Stimulated activated CD4-positive, alpha-beta T cell treated with anti-CD3 and anti-CD28 coated beads, Interleukin-4, amount 100 ng/mL, for 48 hours (primary cell): ENCODE results near the gene TTLL11.

Experiments
- DNase-seq, 2 donors: peaks; one replicate each; pipeline ENCODE4 v3.0.0-alpha.2; 2020; ENCODE audit warnings: low read depth in 2 of 2

Gene TTLL11

GRCh38 chr9:121975801-121976277 lies 117.3 kb downstream of the TTLL11 start:
- no peak for DNase-seq

DNA sequence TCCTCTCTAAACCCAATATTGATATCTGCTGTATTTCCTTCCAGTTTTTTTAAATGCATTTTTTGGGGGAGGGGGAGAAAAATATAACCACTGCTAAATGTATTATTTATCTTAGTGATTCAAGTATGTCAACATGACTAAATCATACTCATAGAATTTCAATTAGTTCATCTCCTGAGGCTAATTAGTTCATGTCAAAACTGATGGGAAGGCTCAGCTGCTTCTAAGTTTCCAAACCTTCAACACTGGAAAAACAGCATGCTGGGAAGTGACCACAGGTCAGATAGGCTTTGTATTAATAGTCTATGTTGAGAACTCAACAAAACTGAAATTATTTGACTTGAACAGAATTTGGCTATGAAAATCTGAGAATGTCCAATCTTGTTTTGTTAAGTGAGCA lies 118.7 kb downstream of the TTLL11 start:
- DNase-seq, result no peak

DNA sequence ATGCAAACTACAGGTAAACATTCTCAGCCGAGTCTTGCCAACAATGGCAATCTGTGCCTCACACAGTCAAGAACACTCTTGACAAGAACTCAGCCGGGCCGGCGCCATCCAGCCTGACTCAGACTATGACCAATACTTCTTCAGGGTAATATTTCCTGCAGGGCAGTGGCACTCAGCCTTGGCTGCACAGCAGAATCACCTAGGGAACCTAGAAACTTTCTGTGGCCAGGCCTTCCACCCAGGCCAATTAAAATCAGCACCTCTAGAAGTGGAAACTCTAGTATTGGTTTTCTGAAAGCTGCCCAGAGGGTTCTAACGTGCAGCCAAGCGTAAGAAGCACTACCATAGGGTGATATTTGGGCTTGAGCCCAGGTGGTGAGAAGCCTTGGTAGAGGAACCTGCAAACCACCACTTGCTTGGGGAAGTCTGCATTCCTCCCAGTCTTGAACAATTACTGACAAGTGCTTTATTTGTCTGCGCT lies 120.6 kb downstream of the TTLL11 start:
- no peak for DNase-seq

DNA sequence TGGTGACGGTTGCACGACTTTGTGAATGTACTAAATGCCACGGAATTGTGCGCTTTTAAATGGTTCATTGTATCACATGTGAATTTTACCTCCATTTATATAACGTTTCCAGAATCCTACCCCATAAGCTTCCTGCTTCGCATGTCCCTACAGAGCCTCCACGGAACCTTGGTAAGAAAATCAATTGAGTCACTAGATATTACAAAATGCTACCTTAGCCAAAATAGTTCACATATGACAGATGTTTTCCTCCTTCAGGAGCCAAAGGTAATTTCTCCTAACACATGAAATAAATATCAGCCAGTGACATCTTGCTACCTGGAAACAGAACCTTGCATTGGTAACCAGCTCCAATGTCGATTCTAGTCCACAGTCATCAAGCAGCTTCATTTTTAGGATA lies 125.1 kb downstream of the TTLL11 start:
- no peak for DNase-seq

- DNase-seq, result no peak
Measured at GRCh38 chr9:121966706-121967105, 126.4 kb downstream of the TTLL11 start.

DNA sequence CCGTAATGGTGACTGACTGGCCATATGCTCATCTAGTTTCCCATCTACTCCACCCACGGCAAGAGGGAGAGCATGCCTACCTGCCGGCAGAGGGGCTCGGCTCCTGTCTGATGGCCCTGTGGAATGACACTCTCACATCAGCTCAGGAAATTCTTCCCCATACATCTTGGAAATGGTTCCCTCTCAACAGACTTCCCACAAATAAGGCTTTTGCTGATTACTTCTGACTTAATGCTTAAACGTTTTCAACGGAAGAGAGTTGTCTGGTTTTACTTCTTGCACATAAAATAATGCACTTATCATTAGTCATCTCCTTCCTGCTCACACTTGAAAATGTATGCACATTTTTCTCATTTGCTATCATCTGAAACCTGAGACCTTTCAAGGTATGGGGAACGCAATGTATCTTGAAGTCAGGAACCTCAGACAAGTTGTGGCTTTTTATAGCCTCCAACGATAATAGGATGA lies 129.5 kb downstream of the TTLL11 start:
- DNase-seq, result no peak

- no peak for DNase-seq
Measured at GRCh38 chr9:121962421-121962820, 130.7 kb downstream of the TTLL11 start.

DNA sequence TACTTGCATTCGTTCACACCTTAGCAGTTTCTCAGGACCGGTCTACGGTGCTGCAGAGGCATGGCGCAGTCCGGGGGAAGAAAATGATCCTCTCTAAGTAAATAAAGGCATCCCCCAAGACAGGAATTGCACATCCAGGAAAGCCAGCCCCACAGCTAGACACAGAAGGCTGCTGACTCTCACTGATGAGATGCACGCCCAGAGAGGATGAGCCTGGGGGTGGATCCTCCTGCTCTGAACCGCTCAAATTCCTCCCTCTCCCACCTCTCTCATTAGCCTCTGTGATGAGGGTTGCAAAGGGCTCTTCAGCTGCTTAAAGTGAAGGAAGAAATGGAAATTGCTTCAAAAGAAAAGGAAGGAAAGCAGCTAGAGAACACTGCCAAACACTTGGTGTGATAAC lies 132.4 kb downstream of the TTLL11 start:
- no peak for DNase-seq

GRCh38 chr9:121958530-121958929 lies 134.6 kb downstream of the TTLL11 start:
- DNase-seq, result no peak

DNA sequence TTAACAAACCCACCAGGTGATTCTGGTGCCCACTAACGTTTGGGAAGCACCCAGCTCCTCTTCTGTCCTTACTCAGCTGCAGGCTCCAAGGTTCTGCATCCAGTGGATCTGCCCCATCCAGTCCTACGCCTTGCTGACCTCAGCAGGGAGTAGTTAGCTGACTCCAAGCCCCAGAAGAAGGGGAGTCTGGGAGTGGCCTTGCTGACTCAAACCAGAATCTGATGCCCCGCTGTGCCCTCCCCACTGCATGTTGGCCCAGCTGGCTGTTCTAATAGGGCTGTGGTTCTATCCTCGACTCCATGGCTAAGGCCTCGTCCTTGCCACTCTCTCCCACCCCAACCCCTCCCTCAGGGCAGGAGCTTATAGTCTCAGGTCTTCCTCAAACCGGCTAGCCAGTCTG lies 136.3 kb downstream of the TTLL11 start:
- no peak for DNase-seq

DNA sequence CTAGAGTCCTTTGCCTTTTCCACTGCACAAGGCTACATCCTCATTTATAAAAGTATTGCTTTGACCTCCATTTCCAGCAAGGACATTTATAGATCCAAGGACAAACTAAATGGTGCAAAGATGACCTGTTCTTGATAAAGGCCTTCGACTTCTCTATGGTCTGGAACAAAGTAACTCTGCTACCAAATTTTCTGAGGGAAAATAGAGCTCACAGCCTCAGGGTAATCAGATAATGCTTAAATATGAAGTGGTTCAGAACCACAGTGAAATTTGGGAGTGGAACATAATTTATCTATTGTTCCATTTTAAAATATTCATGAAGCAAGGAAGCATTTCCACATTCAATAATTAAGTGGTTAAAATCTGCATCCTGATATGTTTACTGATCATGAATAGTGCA lies 137.5 kb downstream of the TTLL11 start:
- DNase-seq, result no peak

DNA sequence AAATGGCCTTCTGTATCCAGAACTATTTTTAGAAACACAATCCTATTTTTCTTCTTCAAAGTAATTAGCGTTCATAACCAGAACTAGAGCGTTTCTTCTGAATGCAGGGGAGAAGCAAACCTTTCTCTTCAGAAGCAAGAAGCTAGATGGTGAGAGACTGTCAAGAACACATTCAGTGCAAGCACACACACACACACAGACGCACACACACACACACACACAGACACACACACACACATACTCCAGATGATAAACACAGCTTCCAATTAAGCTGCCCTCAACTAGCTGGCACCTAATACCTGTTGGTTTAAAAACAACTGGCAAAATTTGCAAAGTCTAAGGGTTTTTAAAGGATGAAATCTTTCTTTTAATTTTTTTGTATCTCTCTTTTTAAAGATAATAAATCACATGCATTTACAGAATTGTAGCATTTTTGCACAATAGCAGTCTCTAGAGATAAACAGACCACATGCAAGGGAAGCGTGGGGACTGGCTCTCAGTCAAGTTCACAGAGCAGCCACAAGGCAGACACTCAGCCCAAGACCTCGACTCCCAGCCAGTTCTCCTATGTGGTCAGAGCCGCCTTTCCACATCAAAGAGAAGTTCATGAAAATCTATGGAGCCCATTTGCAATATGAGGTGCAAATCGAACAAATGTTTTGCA lies 138.5 kb downstream of the TTLL11 start:
- DNase-seq, result no peak

- DNase-seq, result no peak
Measured at GRCh38 chr9:121952611-121953010, 140.5 kb downstream of the TTLL11 start.

GRCh38 chr9:121950866-121951265 lies 142.2 kb downstream of the TTLL11 start:
- DNase-seq, result no peak

DNA sequence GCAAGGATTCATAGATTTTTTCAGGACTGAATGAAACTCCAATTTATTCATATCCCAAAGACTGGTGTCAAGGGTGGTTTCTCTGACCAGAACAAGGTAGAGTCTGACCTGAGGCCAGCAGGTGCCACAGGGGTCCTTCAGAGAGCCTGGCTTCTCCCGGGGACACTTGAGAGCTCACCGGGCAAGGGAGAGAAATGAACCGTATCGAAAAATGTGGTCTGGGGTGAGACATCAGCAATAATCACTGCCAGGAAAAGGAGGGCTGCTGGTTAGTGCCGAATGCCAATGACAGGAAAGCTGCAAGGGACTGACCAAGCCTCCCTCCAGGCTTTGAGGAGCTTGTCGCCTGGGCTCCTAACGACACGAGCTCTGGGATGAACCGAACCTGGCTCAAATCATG lies 142.7 kb downstream of the TTLL11 start:
- no peak for DNase-seq

DNA sequence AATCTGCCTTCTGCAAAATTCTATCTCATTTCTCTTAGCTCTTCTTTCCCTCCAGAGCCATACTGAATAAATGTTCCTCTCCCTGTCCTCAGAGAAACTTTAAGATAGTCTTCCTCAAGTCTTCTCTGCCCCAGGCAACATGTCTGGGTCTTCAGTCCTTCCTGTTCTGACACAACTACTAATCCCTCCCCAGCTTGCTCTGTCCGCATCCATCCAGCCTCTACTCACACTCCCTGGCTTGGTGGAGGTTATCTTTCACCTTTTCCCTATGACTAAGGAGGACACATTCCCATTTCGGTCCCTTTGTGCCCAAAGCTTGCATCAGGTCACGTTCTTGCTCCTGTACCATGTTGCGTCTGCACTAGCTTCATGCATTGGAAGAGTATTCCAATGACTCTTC lies 143.3 kb downstream of the TTLL11 start:
- DNase-seq, result no peak

DNA sequence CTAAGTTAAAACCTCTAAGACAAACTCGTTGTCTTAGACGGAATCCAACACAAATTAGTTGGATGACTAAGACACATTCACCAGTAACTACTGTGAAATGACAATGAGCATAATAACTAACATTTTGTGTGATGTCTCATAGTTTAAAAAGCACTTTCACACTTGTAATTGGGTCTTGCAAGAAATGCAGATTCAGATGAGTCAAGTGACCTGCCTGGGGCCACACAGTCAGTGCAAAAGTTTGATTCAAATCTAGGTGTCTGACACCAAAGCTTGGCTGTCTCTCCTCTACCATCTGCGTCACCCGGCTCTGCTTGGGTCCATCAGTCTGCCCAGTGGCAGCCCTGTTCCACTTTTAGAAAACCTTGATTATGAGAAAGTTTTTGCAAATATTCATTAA lies 143.7 kb downstream of the TTLL11 start:
- DNase-seq, result no peak

DNA sequence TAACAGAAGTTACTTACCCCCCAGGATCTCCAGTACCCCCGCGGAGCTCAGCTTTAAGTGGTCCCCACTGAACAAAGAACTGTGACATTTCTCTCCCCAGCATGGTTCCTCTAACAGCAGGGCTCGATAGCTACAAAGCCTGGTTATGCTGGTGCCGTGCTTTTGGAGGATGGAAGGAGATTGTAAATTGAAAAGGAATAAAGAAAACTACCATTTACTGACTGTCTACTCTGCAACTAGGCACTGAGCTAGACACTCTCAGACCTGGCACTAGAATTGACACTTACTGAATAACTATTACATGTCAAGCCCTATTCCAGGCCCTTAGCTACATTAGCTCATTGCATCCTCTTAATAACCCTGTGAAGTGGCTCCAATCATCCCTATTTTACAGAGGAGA lies 145.3 kb downstream of the TTLL11 start:
- DNase-seq, result no peak

DNA sequence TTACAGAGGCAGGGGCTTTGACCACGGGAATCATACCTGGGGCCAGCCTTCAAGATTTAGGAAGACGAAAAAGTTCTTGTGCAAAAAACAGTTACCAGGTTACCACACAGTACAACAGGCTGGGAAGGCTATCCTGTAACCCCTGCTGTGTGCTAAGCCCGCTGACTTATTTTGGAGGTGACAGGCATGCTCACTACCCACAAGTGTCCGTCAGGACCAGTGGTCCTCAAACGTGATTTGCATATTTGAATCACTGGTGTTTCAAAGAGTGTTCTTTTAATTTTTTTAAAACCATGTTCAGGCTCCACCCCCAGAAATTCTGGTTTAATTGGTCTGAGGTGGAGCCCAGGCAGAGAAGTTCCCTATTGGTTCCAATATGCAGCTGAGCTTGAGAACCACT lies 146.6 kb downstream of the TTLL11 start:
- no peak for DNase-seq

DNA sequence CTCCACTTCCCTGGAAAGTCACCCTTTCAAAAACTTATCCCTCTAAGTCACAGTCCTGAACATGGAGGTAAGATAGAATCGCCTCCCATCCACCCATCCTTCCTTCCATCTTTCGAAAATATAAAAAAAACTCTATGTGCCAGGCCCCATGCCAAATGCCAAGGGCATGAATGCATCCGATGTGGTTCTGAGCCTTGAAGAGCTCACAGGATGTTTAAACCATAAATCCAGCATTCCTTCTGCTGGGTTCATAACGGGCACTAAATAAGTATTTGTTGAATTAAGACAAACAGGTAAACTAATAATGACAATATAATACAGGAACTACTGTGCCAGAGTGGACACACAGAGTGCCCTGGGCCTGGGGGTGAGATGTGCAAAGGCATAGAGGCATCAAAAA lies 147.3 kb downstream of the TTLL11 start:
- DNase-seq, result no peak

- no peak for DNase-seq
Measured at GRCh38 chr9:121945281-121945680, 147.8 kb downstream of the TTLL11 start.

GRCh38 chr9:121944711-121945191 lies 148.4 kb downstream of the TTLL11 start:
- DNase-seq, result no peak

GRCh38 chr9:121943463-121943862 lies 149.6 kb downstream of the TTLL11 start:
- no peak for DNase-seq

- no peak for DNase-seq
Measured at GRCh38 chr9:121942866-121943382, 150.2 kb downstream of the TTLL11 start.
